VCaP (cell line): ENCODE results near the gene AKAP9.
A peak's percentile ranks its signal among the peaks of the same experiment; 100 is the strongest.

ENCODE experiments used
- H3K27ac ChIP-seq: fragments of 450-650 bp; 2 replicates; pipeline ENCODE4 v1.5.1; 2017
- CTCF ChIP-seq: fragments of 450-650 bp; conservative IDR thresholded peaks from 2 replicates; pipeline ENCODE4 v1.5.1; 2017; ENCODE audit warnings: mild to moderate bottlenecking, moderate library complexity

Gene AKAP9

DNA sequence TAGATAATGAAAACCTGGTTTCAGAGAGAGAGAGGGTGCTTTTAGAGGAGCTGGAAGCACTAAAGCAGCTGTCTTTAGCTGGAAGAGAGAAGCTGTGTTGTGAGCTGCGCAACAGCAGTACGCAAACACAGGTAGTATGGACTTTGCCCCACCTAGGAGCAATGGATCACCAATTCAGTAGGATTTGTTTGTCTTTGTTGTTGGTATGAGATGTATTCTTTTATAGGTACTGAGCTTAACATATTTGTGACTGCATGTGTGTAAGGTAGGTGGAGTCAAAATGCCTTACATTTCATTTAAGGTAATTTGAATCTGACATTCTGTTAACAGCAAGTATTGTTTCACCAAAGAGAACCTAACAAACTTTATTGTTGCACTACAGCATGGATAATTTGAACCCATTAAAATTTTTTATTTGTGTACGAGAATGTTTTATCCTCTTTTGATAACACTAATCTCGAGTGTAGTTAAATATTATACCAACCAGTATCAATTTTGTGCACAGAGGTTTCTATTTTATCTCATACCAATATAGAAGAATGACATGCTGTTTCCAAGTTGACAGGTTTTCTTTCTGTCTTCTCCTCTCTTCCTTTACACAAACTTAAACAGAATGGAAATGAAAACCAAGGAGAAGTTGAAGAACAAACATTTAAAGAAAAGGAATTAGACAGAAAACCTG lies 101.5 kb downstream of the AKAP9 start:
- H3K27ac ChIP-seq = peak overlapping the region; percentile 86
- no peak for TF ChIP-seq CTCF

GRCh38 chr7:92043098-92043497 lies 102.4 kb downstream of the AKAP9 start:
- H3K27ac ChIP-seq = peak overlapping the region; percentile 86
- TF ChIP-seq CTCF = no peak

GRCh38 chr7:92043637-92044036 lies 103.0 kb downstream of the AKAP9 start:
- H3K27ac ChIP-seq = peak overlapping the region; percentile 86
- TF ChIP-seq CTCF = no peak

DNA sequence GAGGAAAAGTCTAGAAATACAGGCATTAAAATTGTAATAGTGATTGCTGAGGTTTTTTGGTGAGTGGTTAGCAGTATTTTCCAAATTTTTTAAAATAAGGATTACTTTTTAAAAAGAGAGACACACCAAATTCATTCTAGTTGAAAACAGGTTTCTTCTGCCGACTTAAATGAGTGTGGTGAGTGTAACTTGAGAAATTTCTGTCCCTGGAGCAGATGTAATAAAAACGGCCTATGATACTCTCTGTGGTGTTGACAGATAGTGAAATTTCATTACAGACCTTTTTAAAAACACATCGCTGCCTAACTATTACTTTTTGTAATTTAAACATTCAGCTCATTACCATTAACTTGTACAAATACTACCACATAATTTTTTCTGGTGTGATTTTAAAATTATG lies 103.5 kb downstream of the AKAP9 start:
- no peak for TF ChIP-seq CTCF
- peak overlapping the region; percentile 86 for H3K27ac ChIP-seq

- peak overlapping the region; percentile 86 for H3K27ac ChIP-seq
- TF ChIP-seq CTCF = no peak
These were observed 104.3 kb downstream of the AKAP9 start for GRCh38 chr7:92044940-92045339.

GRCh38 chr7:92051655-92052054 lies 111.0 kb downstream of the AKAP9 start:
- TF ChIP-seq CTCF = no peak
- no peak overlapping the region for H3K27ac ChIP-seq

DNA sequence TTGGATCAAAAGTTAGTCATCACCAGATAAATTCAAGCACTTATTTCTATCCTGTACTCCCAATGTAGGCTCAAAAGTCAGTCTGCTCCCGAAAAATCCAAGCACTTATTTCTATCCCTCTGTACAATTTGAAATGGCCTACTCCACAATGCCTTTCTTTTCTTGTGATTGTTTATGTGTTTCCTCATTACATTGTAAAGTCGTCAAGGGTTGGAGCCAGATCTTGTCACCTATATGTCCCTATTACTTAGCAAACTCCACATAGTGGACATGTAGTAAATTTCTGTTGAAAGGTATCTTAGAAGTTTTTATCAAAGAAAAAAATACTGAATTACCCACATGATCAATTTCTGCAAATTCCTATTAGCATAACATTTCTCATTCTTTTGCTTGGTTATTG lies 111.5 kb downstream of the AKAP9 start:
- H3K27ac ChIP-seq = no peak overlapping the region
- no peak for TF ChIP-seq CTCF
